Nephron (organoid): ENCODE results near the gene ADAMTS10.

Experiments used
- H3K27ac Mint-ChIP-seq, 3 experiments: 2 replicates each; pipeline ENCODE4 v1.8.0; 2020; ENCODE audit warnings: mixed read lengths in 3 of 3, mild to moderate bottlenecking in 2 of 3, moderate library complexity in 1 of 3
- H3K27me3 Mint-ChIP-seq: 2 replicates; pipeline ENCODE4 v1.8.0; 2021; ENCODE audit warnings: low read depth, mild to moderate bottlenecking, moderate library complexity, mixed read lengths
- H3K36me3 Mint-ChIP-seq: 2 replicates; pipeline ENCODE4 v1.8.0; 2020; ENCODE audit warnings: low read depth, mixed read lengths
- H3K4me1 Mint-ChIP-seq: 2 replicates; pipeline ENCODE4 v1.8.0; 2020; ENCODE audit warnings: mixed read lengths
- H3K4me3 Mint-ChIP-seq, 3 experiments: 2 replicates each; pipeline ENCODE4 v1.8.0; 2020; ENCODE audit warnings: mild to moderate bottlenecking in 3 of 3, mixed read lengths in 3 of 3, moderate library complexity in 2 of 3
- H3K9me3 Mint-ChIP-seq: 2 replicates; pipeline ENCODE4 v1.8.0; 2020; ENCODE audit warnings: mixed read lengths
- CTCF ChIP-seq, 3 experiments: fragments of 200-600 bp; sonication (generic); IDR thresholded peaks; one replicate each; pipeline ENCODE4 v1.5.0; 2021; ENCODE audit warnings: antibody characterized with exemption in 3 of 3; ENCODE audit not compliant: unreplicated experiment in 3 of 3

The ADAMTS10 gene

GRCh38 chr19:8610041-8610935 lies at the start of gene ADAMTS10:
Gene ADAMTS10 (minus strand): TSS chr19:8610715. CDS start chr19:8605710, 5,005 bp downstream.
- Mint-ChIP-seq H3K4me1 (peaks cover 45% of the 10 kb centered on the region), H3K36me3 (peaks cover 32% of the 10 kb centered on the region), H3K9me3 (peaks cover 4% of the 10 kb centered on the region), H3K4me3 (peak within 1 kb of the TSS; percentile 95 to 99 (median 99)), H3K27ac (peak within 1 kb of the TSS; percentile 98 to 99 (median 99)), H3K27me3 (no peaks in the 10 kb centered on the region)
- TF ChIP-seq CTCF (IDR thresholded peaks at IDR 0.05; ENCODE audit: unreplicated experiment in 3 of 3), result no peak

- no peaks in the 10 kb centered on the region for H3K4me1 Mint-ChIP-seq
- no peak for TF ChIP-seq CTCF (IDR thresholded peaks at IDR 0.05; ENCODE audit: unreplicated experiment in 3 of 3)
- H3K27me3 Mint-ChIP-seq, result peaks cover 59% of the 10 kb centered on the region
- no peak overlapping the region for H3K4me3 Mint-ChIP-seq
- H3K36me3 Mint-ChIP-seq, result no peaks in the 10 kb centered on the region
- no peak overlapping the region for H3K27ac Mint-ChIP-seq
- no peaks in the 10 kb centered on the region for H3K9me3 Mint-ChIP-seq
Observed at GRCh38 chr19:8659905-8660304, 49.4 kb upstream of the ADAMTS10 start.

GRCh38 chr19:8657869-8658268 lies 47.4 kb upstream of the ADAMTS10 start:
- Mint-ChIP-seq H3K27me3 (peaks cover 54% of the 10 kb centered on the region), H3K27ac (no peak overlapping the region), H3K36me3 (no peaks in the 10 kb centered on the region), H3K9me3 (no peaks in the 10 kb centered on the region), H3K4me1 (no peaks in the 10 kb centered on the region), H3K4me3 (no peak overlapping the region)
- no peak for TF ChIP-seq CTCF (IDR thresholded peaks at IDR 0.05; ENCODE audit: unreplicated experiment in 3 of 3)

GRCh38 chr19:8655340-8655709 lies 44.8 kb upstream of the ADAMTS10 start:
- H3K27ac Mint-ChIP-seq, result no peak overlapping the region
- H3K4me1 Mint-ChIP-seq, result no peaks in the 10 kb centered on the region
- TF ChIP-seq CTCF (IDR thresholded peaks at IDR 0.05; ENCODE audit: unreplicated experiment in 3 of 3), result no peak
- H3K4me3 Mint-ChIP-seq, result no peak overlapping the region
- H3K9me3 Mint-ChIP-seq, result no peaks in the 10 kb centered on the region
- H3K27me3 Mint-ChIP-seq, result peaks cover 39% of the 10 kb centered on the region
- H3K36me3 Mint-ChIP-seq, result no peaks in the 10 kb centered on the region

- peak; percentile 99 for TF ChIP-seq CTCF (IDR thresholded peaks at IDR 0.05; ENCODE audit: unreplicated experiment in 3 of 3)
- H3K4me3 Mint-ChIP-seq, result peak overlapping the region in 1 of 3 experiments; percentile 40
- no peak overlapping the region for H3K27ac Mint-ChIP-seq
- H3K36me3 Mint-ChIP-seq, result no peaks in the 10 kb centered on the region
- H3K27me3 Mint-ChIP-seq, result peaks cover 34% of the 10 kb centered on the region
- no peaks in the 10 kb centered on the region for H3K4me1 Mint-ChIP-seq
- H3K9me3 Mint-ChIP-seq, result no peaks in the 10 kb centered on the region
Observed at GRCh38 chr19:8654591-8655339, 44.2 kb upstream of the ADAMTS10 start.
